Glutamatergic neuron (in vitro differentiated cells): Measurements from ENCODE around the gene TRDMT1. TPM values are rescaled to one million over a fixed set of nuclear protein-coding genes. Genes with fewer than 3 reads are reported as not detected.

Experiments
- DNase-seq: peaks from one replicate; pipeline ENCODE4 v3.0.0; 2022
- H3K27ac Mint-ChIP-seq: one replicate; pipeline ENCODE4 v1.8.0; 2020; ENCODE audit warnings: mild to moderate bottlenecking, mixed read lengths, inconsistent platforms; ENCODE audit not compliant: unreplicated experiment
- H3K27me3 Mint-ChIP-seq: one replicate; pipeline ENCODE4 v1.8.0; 2020; ENCODE audit warnings: mild to moderate bottlenecking, moderate library complexity, mixed read lengths, inconsistent platforms; ENCODE audit not compliant: unreplicated experiment
- H3K36me3 Mint-ChIP-seq: one replicate; pipeline ENCODE4 v1.8.0; 2020; ENCODE audit warnings: mild to moderate bottlenecking, mixed read lengths, inconsistent platforms; ENCODE audit not compliant: unreplicated experiment
- H3K4me1 Mint-ChIP-seq: one replicate; pipeline ENCODE4 v1.8.0; 2020; ENCODE audit warnings: mild to moderate bottlenecking, low read depth, mixed read lengths, inconsistent platforms; ENCODE audit not compliant: unreplicated experiment
- H3K4me3 Mint-ChIP-seq: one replicate; pipeline ENCODE4 v1.8.0; 2020; ENCODE audit warnings: mild to moderate bottlenecking, mixed read lengths, inconsistent platforms; ENCODE audit not compliant: unreplicated experiment
- H3K9me3 Mint-ChIP-seq: one replicate; pipeline ENCODE4 v1.8.0; 2020; ENCODE audit warnings: mild to moderate bottlenecking, moderate library complexity, mixed read lengths, inconsistent platforms; ENCODE audit not compliant: unreplicated experiment
- CTCF ChIP-seq: fragments of 200-600 bp; sonication (generic); IDR thresholded peaks from one replicate; pipeline ENCODE4 v1.5.0; 2021; ENCODE audit not compliant: partially characterized antibody, unreplicated experiment
- total RNA-seq: library from RNA; stranded (reverse); fragmentation: NEBNext Ultra II Directional; extraction: Animal tissue kit (Norgen Biotek cat#: 25700); gene quantifications from one replicate; pipeline ENCODE4 v1.2.1, GENCODE V29; 2021; ENCODE audit not compliant: unreplicated experiment

Gene TRDMT1
- total RNA-seq, 1 donor from 2014 or later = 8.9 TPM

GRCh38 chr10:17228091-17229015 is 26.9 kb upstream of the TRDMT1 start, which contains the start of gene VIM:
VIM (plus strand) TSS chr10:17228241; CDS start chr10:17229423, 1,182 bp downstream.
- no peak for TF ChIP-seq CTCF
- Mint-ChIP-seq H3K9me3 (peaks cover 5% of the 10 kb centered on the region), H3K4me3 (peak within 1 kb of the TSS; percentile 86), H3K27ac (peak within 1 kb of the TSS; percentile 64), H3K36me3 (no peaks in the 10 kb centered on the region), H3K4me1 (no peaks in the 10 kb centered on the region), H3K27me3 (peaks cover 15% of the 10 kb centered on the region)
- peak; percentile 76 for DNase-seq

- Mint-ChIP-seq H3K4me3 (peak overlapping the region; percentile 86), H3K36me3 (no peaks in the 10 kb centered on the region), H3K9me3 (peaks cover 5% of the 10 kb centered on the region), H3K27ac (peak overlapping the region; percentile 44), H3K4me1 (no peaks in the 10 kb centered on the region), H3K27me3 (peaks cover 15% of the 10 kb centered on the region)
- DNase-seq = no peak
- TF ChIP-seq CTCF = peak; percentile 82
Observed at GRCh38 chr10:17227367-17228090, 26.1 kb upstream of the TRDMT1 start.

- peaks cover 15% of the 10 kb centered on the region for H3K27me3 Mint-ChIP-seq
- TF ChIP-seq CTCF = no peak
- H3K9me3 Mint-ChIP-seq = peaks cover 5% of the 10 kb centered on the region
- H3K27ac Mint-ChIP-seq = no peak overlapping the region
- H3K36me3 Mint-ChIP-seq = no peaks in the 10 kb centered on the region
- no peak for DNase-seq
- H3K4me3 Mint-ChIP-seq = no peak overlapping the region
- no peaks in the 10 kb centered on the region for H3K4me1 Mint-ChIP-seq
Observed at GRCh38 chr10:17226891-17227303, 25.4 kb upstream of the TRDMT1 start.

GRCh38 chr10:17225808-17226207 is 24.3 kb upstream of the TRDMT1 start:
- Mint-ChIP-seq H3K27me3 (peaks cover 15% of the 10 kb centered on the region), H3K9me3 (peaks cover 5% of the 10 kb centered on the region), H3K4me3 (no peak overlapping the region), H3K27ac (no peak overlapping the region), H3K36me3 (no peaks in the 10 kb centered on the region), H3K4me1 (no peaks in the 10 kb centered on the region)
- no peak for DNase-seq
- TF ChIP-seq CTCF = no peak
